Mesothelial cell of epicardium (in vitro differentiated cells): ENCODE measurements around the gene MXI1. TPM values are rescaled to one million over a fixed set of nuclear protein-coding genes. Genes with fewer than 3 reads are reported as not detected.
A peak's percentile ranks its signal among the peaks of the same experiment; 100 is the strongest.

ENCODE experiments used
- DNase-seq, 2 experiments: peaks; one replicate each; pipeline ENCODE4 v3.0.0; 2021; ENCODE audit warnings: low spot score in 2 of 2; ENCODE audit not compliant: unreplicated experiment in 2 of 2
- H3K27ac Mint-ChIP-seq: 2 replicates; pipeline ENCODE4 v1.8.0; 2021; ENCODE audit warnings: mixed read lengths
- H3K27me3 Mint-ChIP-seq: 2 replicates; pipeline ENCODE4 v1.8.0; 2021; ENCODE audit warnings: low read depth, mixed read lengths
- H3K36me3 Mint-ChIP-seq: 2 replicates; pipeline ENCODE4 v1.8.0; 2021; ENCODE audit warnings: mixed read lengths
- H3K4me1 Mint-ChIP-seq: 2 replicates; pipeline ENCODE4 v1.8.0; 2021; ENCODE audit warnings: mixed read lengths
- H3K4me3 Mint-ChIP-seq: 2 replicates; pipeline ENCODE4 v1.8.0; 2021; ENCODE audit warnings: mild to moderate bottlenecking, moderate library complexity, mixed read lengths
- H3K9me3 Mint-ChIP-seq: 2 replicates; pipeline ENCODE4 v1.8.0; 2021; ENCODE audit warnings: mixed read lengths
- total RNA-seq: library from RNA; stranded (reverse); gene quantifications from 3 replicates; pipeline ENCODE4 v1.2.1, GENCODE V29; 2021
- TF ChIP-seq, protein P1 (sequence below): fragments of 200-600 bp; sonication (generic); IDR thresholded peaks from one replicate; pipeline ENCODE4 v1.5.0; 2021; ENCODE audit warnings: antibody characterized with exemption; ENCODE audit not compliant: unreplicated experiment

Gene MXI1
- total RNA-seq, result 28.3 to 32.7 TPM (median 30.6 TPM) in 3 replicates

DNA sequence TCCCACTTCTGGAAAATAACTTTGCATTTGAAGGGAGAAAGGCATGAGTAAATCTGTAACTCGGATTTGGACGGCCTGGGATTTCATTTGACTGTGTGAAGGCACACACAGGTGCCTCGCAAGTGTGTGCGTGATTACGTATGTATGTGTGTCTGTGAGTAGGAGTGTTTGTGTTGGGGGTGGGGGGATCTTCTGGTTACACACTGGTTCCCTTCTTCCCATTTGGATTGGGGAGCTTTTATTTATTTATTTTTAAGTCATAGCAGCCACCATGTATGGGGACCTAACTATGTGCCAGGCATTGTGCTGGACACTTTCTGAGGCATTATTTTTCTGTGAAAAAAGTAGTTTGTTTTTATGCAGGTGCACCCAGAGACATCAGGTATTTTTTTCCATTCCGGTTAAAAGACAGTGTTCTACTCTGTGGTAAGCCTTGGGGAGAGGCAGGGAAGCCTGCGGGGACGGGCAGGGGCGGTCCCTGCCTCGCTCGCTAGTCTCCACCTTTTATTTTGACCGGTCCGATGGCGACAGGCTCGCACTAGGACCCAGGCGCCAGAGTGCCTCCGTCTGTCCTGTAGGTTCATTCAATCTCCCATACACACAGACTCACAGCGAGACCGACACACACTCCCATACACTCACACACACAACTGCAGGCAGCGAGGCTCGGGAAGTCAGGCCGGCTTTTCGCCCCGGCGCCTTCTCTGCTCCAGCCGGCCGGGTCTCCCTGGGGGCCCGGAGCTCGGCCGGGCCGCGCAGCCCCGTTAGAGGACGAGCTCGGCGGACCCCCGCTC lies at the start of gene MXI1:
Gene MXI1, plus strand, starts transcription at position 595 of the 794 bp plus-strand sequence. CDS start 204 bp downstream, outside the sequence.
- Mint-ChIP-seq H3K4me1 (peaks cover 9% of the 10 kb centered on the region), H3K27ac (peak within 1 kb of the TSS; percentile 86), H3K4me3 (peak within 1 kb of the TSS; percentile 97), H3K36me3 (no peaks in the 10 kb centered on the region), H3K9me3 (no peaks in the 10 kb centered on the region), H3K27me3 (peaks cover 10% of the 10 kb centered on the region)
- TF ChIP-seq, protein P1, sequence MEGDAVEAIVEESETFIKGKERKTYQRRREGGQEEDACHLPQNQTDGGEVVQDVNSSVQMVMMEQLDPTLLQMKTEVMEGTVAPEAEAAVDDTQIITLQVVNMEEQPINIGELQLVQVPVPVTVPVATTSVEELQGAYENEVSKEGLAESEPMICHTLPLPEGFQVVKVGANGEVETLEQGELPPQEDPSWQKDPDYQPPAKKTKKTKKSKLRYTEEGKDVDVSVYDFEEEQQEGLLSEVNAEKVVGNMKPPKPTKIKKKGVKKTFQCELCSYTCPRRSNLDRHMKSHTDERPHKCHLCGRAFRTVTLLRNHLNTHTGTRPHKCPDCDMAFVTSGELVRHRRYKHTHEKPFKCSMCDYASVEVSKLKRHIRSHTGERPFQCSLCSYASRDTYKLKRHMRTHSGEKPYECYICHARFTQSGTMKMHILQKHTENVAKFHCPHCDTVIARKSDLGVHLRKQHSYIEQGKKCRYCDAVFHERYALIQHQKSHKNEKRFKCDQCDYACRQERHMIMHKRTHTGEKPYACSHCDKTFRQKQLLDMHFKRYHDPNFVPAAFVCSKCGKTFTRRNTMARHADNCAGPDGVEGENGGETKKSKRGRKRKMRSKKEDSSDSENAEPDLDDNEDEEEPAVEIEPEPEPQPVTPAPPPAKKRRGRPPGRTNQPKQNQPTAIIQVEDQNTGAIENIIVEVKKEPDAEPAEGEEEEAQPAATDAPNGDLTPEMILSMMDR, result no peak
- peak; percentile 43 to 64 for DNase-seq

DNA sequence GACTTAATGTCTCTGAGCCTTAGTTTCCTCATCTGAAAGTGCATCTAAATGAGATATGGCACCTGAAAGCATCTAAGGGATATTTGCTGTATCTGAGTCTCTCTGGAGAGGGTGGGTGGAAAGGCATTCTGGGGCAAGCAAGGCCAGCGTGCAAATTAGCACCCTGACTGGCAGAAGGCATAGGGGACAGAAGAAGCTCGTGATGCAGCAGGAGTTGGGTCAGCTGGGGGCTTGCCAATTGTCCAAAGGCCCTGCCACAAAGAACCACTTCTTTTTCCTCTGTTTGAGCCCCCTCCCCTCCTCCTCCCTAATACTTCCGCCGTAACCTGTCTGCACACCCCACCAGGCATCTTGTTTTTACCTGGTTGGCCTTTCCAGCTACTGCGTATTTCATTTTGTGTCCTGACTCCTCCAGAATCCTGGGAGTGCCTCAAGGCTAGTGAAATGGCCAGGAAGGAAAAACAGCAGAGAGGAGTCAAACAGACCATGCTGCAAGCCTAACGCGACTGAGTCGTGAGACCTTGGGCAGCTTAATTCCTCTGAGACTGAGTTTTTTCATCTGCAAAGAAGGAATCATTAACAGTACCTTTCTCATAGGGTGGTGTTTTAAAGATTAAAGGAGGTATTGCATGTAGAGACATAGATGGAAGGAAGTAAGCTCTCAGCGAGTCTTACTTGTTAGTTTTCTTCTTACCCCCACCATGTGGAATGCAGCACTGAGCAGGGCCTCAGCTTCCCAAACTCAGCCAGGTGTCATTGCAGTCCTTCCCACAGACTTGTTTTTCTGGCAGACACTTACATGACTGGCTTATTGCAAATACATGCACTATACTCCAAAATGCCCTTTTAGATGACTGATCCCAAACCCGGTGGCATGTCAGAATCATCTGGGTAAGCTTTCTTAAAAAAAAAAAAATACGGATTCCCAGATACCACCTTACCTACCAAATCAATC lies 49.1 kb upstream of the MXI1 start:
- Mint-ChIP-seq H3K27me3 (no peaks in the 10 kb centered on the region), H3K4me1 (peaks cover 5% of the 10 kb centered on the region), H3K36me3 (no peaks in the 10 kb centered on the region), H3K4me3 (no peak overlapping the region), H3K27ac (no peak overlapping the region), H3K9me3 (no peaks in the 10 kb centered on the region)
- TF ChIP-seq, protein P1, result no peak
- no peak for DNase-seq

DNA sequence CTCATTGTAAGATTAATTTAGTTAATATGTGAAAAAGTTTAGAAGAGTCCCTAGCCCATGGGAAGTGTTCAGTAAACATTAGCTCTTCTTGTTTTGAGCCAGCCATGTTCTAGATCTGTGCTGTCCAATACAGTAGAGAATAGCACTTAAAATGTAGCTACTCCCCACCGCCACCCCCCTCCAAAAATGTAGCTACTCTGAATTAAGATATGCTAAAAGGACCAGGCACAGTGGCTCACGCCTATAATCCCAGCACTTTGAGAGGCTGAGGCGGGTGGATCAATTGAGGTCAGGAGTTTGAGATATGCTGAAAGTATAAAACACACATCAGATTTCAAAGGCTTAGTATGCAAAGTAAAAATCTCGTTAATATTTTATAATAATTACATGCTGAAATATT lies 47.3 kb upstream of the MXI1 start:
- TF ChIP-seq, protein P1, result no peak
- peaks cover 5% of the 10 kb centered on the region for H3K4me1 Mint-ChIP-seq
- no peak for DNase-seq
- H3K36me3 Mint-ChIP-seq, result no peaks in the 10 kb centered on the region
- H3K27ac Mint-ChIP-seq, result no peak overlapping the region
- no peaks in the 10 kb centered on the region for H3K9me3 Mint-ChIP-seq
- no peak overlapping the region for H3K4me3 Mint-ChIP-seq
- H3K27me3 Mint-ChIP-seq, result peaks cover 2% of the 10 kb centered on the region

DNA sequence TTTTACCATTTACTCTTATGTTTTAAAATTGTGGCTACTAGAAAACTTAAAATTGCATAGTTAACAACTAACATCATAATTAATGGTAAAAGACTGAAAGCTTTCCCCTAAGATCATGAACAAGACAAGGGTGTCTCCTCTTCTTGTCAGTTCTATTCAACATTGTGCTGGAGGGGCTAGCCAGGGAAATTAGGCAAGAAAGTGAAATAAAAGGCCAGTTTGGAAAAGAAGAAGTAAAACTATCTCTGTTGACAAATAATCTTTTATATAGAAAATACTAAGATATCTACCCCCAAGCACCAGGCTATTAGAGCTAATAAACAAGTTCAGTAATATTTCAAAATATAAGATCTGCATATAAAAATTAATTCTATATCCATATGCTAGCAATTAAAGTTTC lies 46.9 kb upstream of the MXI1 start:
- Mint-ChIP-seq H3K27me3 (peaks cover 7% of the 10 kb centered on the region), H3K36me3 (no peaks in the 10 kb centered on the region), H3K4me3 (no peak overlapping the region), H3K27ac (no peak overlapping the region), H3K9me3 (no peaks in the 10 kb centered on the region), H3K4me1 (peaks cover 5% of the 10 kb centered on the region)
- DNase-seq, result no peak
- TF ChIP-seq, protein P1, result no peak

DNA sequence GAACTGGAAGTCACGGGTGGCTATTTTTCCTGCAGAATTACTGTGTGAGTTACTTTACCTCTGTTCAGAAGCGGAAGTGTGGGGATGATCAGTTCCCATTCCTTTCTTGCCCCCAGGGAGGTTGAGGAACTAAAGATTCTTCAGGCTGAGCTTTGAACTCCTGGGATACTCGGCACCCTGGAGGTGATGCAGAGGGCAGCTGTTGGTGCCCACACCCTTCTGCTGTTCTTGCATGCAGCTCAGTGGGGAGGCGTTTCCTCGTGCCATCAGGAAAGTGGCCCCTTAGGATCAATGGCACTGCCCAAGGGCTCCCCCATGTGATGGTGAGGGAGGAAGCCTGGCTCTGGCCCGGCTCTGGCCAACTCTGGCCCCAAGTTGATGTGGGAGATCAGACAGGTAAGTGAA lies 44.7 kb upstream of the MXI1 start:
- Mint-ChIP-seq H3K4me1 (peaks cover 9% of the 10 kb centered on the region), H3K9me3 (no peaks in the 10 kb centered on the region), H3K36me3 (no peaks in the 10 kb centered on the region), H3K27me3 (peaks cover 18% of the 10 kb centered on the region), H3K27ac (no peak overlapping the region), H3K4me3 (no peak overlapping the region)
- DNase-seq, result no peak
- TF ChIP-seq, protein P1, result no peak
